HepG2 (cell line): Measurements from ENCODE around the gene CAMTA1. TPM values are rescaled to one million over a fixed set of nuclear protein-coding genes. Genes with fewer than 3 reads are reported as not detected.

Source experiments
- CEBPG ChIP-seq: IDR thresholded peaks from 2 replicates; pipeline ENCODE4 v1.6.1; 2016
- ELF1 ChIP-seq: sonication (generic); formaldehyde crosslinking; IDR thresholded peaks from 2 replicates; pipeline ENCODE4 v1.4.0; 2020; ENCODE audit warnings: missing genetic modification reagents
- ELF3 ChIP-seq: IDR thresholded peaks from 2 replicates; pipeline ENCODE4 v1.6.1; 2016; ENCODE audit warnings: missing genetic modification reagents, missing compliant biosample characterization
- GABPA ChIP-seq, 2 experiments: IDR thresholded peaks; 2 replicates each; pipeline ENCODE4 v1.6.1; 2011 to 2016; ENCODE audit warnings: low read depth in 2 of 2, low read length in 1 of 2, missing biosample characterization in 1 of 2, missing genetic modification characterization in 1 of 2
- GFI1 ChIP-seq: sonication (generic); formaldehyde crosslinking; IDR thresholded peaks from 2 replicates; pipeline ENCODE4 v1.5.0; 2020; ENCODE audit warnings: missing genetic modification reagents, mild to moderate bottlenecking, borderline replicate concordance
- KAT8 ChIP-seq: IDR thresholded peaks from 2 replicates; pipeline ENCODE4 v1.6.1; 2016; ENCODE audit warnings: missing genetic modification reagents, missing compliant biosample characterization
- NR2C2 ChIP-seq: sonication (generic); formaldehyde crosslinking; IDR thresholded peaks from 2 replicates; pipeline ENCODE4 v1.4.0; 2020; ENCODE audit warnings: missing genetic modification reagents, mild to moderate bottlenecking, moderate library complexity, borderline replicate concordance
- NR2F6 ChIP-seq, 2 experiments: IDR thresholded peaks; 2 replicates each; pipeline ENCODE4 v1.6.1; 2016; ENCODE audit warnings: antibody characterized with exemption in 1 of 2, mild to moderate bottlenecking in 1 of 2
- RNF2 ChIP-seq: fragments of 450-650 bp; conservative IDR thresholded peaks from 2 replicates; pipeline ENCODE4 v1.6.1; 2016; ENCODE audit warnings: low read depth
- SPEN ChIP-seq: sonication (generic); formaldehyde crosslinking; IDR thresholded peaks from 2 replicates; pipeline ENCODE4 v1.5.1; 2020; ENCODE audit warnings: low read depth, mild to moderate bottlenecking, missing genetic modification reagents
- THAP11 ChIP-seq: IDR thresholded peaks from 2 replicates; pipeline ENCODE4 v1.6.1; 2016; ENCODE audit warnings: missing biosample characterization, missing genetic modification reagents
- YEATS2 ChIP-seq: sonication (generic); formaldehyde crosslinking; IDR thresholded peaks from 2 replicates; pipeline ENCODE4 v1.4.0; 2020; ENCODE audit warnings: missing genetic modification reagents, borderline replicate concordance
- ZMYM4 ChIP-seq: sonication (generic); formaldehyde crosslinking; IDR thresholded peaks from 2 replicates; pipeline ENCODE4 v1.8.1; 2023; ENCODE audit warnings: mild to moderate bottlenecking, missing genetic modification reagents
- ZNF549 ChIP-seq: sonication (generic); formaldehyde crosslinking; IDR thresholded peaks from 2 replicates; pipeline ENCODE4 v1.5.0; 2020; ENCODE audit warnings: missing genetic modification reagents
- ZNF572 ChIP-seq: sonication (generic); formaldehyde crosslinking; IDR thresholded peaks from 2 replicates; pipeline ENCODE4 v1.5.1; 2020; ENCODE audit warnings: mild to moderate bottlenecking, missing genetic modification reagents
- ZNF652 ChIP-seq: IDR thresholded peaks from 2 replicates; pipeline ENCODE4 v1.6.1; 2016; ENCODE audit warnings: low read depth, borderline replicate concordance
- ZNF878 ChIP-seq: sonication (generic); formaldehyde crosslinking; IDR thresholded peaks from 2 replicates; pipeline ENCODE4 v1.8.1; 2023; ENCODE audit warnings: mild to moderate bottlenecking, missing genetic modification reagents, moderate library complexity
- polyA plus RNA-seq, 8 experiments: library from polyadenylated mRNA; depleted of rRNA in 3 of 8; stranded (reverse) in 7 of 8; unstranded in 1 of 8; fragments of >200 nt; fragmentation: Illumina TruSeq in 4 of 8; extraction: Trizol in 4 of 8; gene quantifications; 2 replicates each; pipeline versions ENCODE4 v1.2.1 to v1.2.3, GENCODE V29; 2011 to 2016; ENCODE audit warnings: low read depth in 4 of 8, missing spikeins in 1 of 8, mixed read lengths in 1 of 8; ENCODE audit not compliant: insufficient read depth in 1 of 8
- total RNA-seq, 5 experiments: library from RNA; depleted of rRNA; stranded (reverse); fragments of >200 nt; fragmentation: Illumina TruSeq; extraction: Trizol; gene quantifications; 2 replicates each; pipeline ENCODE4 v1.2.3, GENCODE V29; 2016; ENCODE audit warnings: low read depth in 1 of 5
- TF ChIP-seq, protein P1 (sequence below): sonication (generic); formaldehyde crosslinking; IDR thresholded peaks from 2 replicates; pipeline ENCODE4 v1.5.1; 2020; ENCODE audit warnings: mild to moderate bottlenecking, missing genetic modification reagents, moderate library complexity
- TF ChIP-seq, protein P2 (sequence below): sonication (generic); formaldehyde crosslinking; IDR thresholded peaks from 2 replicates; pipeline ENCODE4 v1.5.1; 2020; ENCODE audit warnings: mild to moderate bottlenecking, moderate library complexity, missing genetic modification reagents
- TF ChIP-seq, protein P3 (sequence below), 2 experiments: fragments of 450-650 bp in 1 of 2; sonication (generic) in 1 of 2; formaldehyde crosslinking; IDR thresholded peaks; 2 replicates each; pipeline versions ENCODE4 v1.5.0 to v1.8.0; 2020 to 2022; ENCODE audit warnings: mild to moderate bottlenecking in 1 of 2, missing genetic modification reagents in 1 of 2
- TF ChIP-seq, protein P4 (sequence below): sonication (generic); formaldehyde crosslinking; IDR thresholded peaks from 2 replicates; pipeline ENCODE4 v1.5.1; 2020; ENCODE audit warnings: missing genetic modification reagents, mild to moderate bottlenecking, borderline replicate concordance
- TF ChIP-seq, protein P5 (sequence below): sonication (generic); formaldehyde crosslinking; IDR thresholded peaks from 2 replicates; pipeline ENCODE4 v1.8.0; 2022; ENCODE audit warnings: low read depth, missing genetic modification reagents

The CAMTA1 gene
- total and polyA plus RNA-seq, 2 of the 13 experiments (the other 11 are each of a cell fraction or from before 2014, with no cell fraction given) = 25.0 to 36.4 TPM

DNA sequence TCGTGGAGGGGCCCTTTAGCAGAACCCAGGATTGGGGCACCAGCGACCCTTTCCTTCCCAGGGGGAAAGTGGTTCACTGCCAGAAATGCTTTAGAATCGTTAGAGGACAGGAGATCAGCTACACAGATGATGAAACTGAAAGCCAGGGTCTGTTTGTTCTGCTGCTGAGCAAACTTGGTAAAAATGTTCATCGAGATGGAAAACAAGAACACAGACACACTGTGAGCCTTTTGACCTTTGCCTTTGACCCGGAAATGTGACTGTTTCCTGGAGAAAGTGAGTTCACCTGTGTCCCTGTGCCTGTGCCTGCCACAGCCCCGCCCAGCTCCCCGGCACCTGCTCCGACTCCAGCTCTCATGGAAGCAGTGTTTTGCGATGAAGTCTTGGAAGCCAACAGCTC is 234.3 kb downstream of the CAMTA1 start (continued):
- TF ChIP-seq GFI1 = no peak
- TF ChIP-seq, protein P1, sequence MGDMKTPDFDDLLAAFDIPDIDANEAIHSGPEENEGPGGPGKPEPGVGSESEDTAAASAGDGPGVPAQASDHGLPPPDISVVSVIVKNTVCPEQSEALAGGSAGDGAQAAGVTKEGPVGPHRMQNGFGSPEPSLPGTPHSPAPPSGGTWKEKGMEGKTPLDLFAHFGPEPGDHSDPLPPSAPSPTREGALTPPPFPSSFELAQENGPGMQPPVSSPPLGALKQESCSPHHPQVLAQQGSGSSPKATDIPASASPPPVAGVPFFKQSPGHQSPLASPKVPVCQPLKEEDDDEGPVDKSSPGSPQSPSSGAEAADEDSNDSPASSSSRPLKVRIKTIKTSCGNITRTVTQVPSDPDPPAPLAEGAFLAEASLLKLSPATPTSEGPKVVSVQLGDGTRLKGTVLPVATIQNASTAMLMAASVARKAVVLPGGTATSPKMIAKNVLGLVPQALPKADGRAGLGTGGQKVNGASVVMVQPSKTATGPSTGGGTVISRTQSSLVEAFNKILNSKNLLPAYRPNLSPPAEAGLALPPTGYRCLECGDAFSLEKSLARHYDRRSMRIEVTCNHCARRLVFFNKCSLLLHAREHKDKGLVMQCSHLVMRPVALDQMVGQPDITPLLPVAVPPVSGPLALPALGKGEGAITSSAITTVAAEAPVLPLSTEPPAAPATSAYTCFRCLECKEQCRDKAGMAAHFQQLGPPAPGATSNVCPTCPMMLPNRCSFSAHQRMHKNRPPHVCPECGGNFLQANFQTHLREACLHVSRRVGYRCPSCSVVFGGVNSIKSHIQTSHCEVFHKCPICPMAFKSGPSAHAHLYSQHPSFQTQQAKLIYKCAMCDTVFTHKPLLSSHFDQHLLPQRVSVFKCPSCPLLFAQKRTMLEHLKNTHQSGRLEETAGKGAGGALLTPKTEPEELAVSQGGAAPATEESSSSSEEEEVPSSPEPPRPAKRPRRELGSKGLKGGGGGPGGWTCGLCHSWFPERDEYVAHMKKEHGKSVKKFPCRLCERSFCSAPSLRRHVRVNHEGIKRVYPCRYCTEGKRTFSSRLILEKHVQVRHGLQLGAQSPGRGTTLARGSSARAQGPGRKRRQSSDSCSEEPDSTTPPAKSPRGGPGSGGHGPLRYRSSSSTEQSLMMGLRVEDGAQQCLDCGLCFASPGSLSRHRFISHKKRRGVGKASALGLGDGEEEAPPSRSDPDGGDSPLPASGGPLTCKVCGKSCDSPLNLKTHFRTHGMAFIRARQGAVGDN (CRISPR knock-in tag) = peak; percentile 58
- 0 out of 2 replicates have a peak, but pooled peaks have one; percentile 19 for TF ChIP-seq ELF1 (CRISPR knock-in tag)
- TF ChIP-seq, protein P2, sequence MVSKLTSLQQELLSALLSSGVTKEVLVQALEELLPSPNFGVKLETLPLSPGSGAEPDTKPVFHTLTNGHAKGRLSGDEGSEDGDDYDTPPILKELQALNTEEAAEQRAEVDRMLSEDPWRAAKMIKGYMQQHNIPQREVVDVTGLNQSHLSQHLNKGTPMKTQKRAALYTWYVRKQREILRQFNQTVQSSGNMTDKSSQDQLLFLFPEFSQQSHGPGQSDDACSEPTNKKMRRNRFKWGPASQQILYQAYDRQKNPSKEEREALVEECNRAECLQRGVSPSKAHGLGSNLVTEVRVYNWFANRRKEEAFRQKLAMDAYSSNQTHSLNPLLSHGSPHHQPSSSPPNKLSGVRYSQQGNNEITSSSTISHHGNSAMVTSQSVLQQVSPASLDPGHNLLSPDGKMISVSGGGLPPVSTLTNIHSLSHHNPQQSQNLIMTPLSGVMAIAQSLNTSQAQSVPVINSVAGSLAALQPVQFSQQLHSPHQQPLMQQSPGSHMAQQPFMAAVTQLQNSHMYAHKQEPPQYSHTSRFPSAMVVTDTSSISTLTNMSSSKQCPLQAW = no peak
- peak; percentile 33; the same call in 1 of the 2 replicates for TF ChIP-seq SPEN (CRISPR knock-in tag)
- peak; percentile 30; the same call in 1 of the 2 replicates for TF ChIP-seq KAT8 (CRISPR knock-in tag)
- TF ChIP-seq, protein P3, sequence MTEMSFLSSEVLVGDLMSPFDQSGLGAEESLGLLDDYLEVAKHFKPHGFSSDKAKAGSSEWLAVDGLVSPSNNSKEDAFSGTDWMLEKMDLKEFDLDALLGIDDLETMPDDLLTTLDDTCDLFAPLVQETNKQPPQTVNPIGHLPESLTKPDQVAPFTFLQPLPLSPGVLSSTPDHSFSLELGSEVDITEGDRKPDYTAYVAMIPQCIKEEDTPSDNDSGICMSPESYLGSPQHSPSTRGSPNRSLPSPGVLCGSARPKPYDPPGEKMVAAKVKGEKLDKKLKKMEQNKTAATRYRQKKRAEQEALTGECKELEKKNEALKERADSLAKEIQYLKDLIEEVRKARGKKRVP (CRISPR knock-in tag; IDR thresholded peaks at IDR 0.05) = peak in 1 of 2 experiments; percentile 65; a peak in 2 of 4 replicates
- TF ChIP-seq ZNF652 (CRISPR knock-in tag) = peak; percentile 62; the same call in 1 of the 2 replicates
- TF ChIP-seq ZNF549 (CRISPR knock-in tag) = no peak
- TF ChIP-seq NR2F6 (IDR thresholded peaks at IDR 0.05) = peak; percentile 74
- peak; percentile 76 for TF ChIP-seq NR2F6 (CRISPR knock-in tag; IDR thresholded peaks at IDR 0.05)
- TF ChIP-seq THAP11 (CRISPR knock-in tag) = peak; percentile 37; the same call in 1 of the 2 replicates
- peak; percentile 46 for TF ChIP-seq GABPA (IDR thresholded peaks at IDR 0.05; ENCODE audit: low read depth, low read length)
- TF ChIP-seq GABPA (CRISPR knock-in tag; IDR thresholded peaks at IDR 0.05; ENCODE audit: low read depth) = peak; percentile 88
- TF ChIP-seq CEBPG (CRISPR knock-in tag) = peak; percentile 55; the same call in 1 of the 2 replicates
- 0 out of 2 replicates have a peak, but pooled peaks have one; percentile 32 for TF ChIP-seq ZNF878
- TF ChIP-seq ZNF572 (CRISPR knock-in tag) = no peak
- TF ChIP-seq, protein P4, sequence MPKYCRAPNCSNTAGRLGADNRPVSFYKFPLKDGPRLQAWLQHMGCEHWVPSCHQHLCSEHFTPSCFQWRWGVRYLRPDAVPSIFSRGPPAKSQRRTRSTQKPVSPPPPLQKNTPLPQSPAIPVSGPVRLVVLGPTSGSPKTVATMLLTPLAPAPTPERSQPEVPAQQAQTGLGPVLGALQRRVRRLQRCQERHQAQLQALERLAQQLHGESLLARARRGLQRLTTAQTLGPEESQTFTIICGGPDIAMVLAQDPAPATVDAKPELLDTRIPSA (CRISPR knock-in tag) = no peak
- TF ChIP-seq, protein P5, sequence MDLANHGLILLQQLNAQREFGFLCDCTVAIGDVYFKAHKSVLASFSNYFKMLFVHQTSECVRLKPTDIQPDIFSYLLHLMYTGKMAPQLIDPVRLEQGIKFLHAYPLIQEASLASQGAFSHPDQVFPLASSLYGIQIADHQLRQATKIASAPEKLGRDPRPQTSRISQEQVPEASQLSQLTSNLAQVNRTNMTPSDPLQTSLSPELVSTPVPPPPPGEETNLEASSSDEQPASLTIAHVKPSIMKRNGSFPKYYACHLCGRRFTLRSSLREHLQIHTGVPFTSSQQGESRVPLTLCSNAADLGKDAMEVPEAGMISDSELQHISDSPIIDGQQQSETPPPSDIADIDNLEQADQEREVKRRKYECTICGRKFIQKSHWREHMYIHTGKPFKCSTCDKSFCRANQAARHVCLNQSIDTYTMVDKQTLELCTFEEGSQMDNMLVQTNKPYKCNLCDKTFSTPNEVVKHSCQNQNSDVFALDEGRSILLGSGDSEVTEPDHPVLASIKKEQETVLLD (CRISPR knock-in tag) = no peak
- no peak for TF ChIP-seq ZMYM4 (CRISPR knock-in tag)
- TF ChIP-seq NR2C2 (CRISPR knock-in tag) = peak; percentile 98
- no peak for TF ChIP-seq RNF2
- TF ChIP-seq ELF3 (CRISPR knock-in tag) = peak; percentile 48; the same call in 1 of the 2 replicates
- no peak for TF ChIP-seq YEATS2 (CRISPR knock-in tag)
